ENCODE data around the gene NXPH1. TPM values are rescaled to one million over a fixed set of nuclear protein-coding genes. Genes with fewer than 3 reads are reported as not detected.

NXPH1 gene
- total and polyA plus RNA-seq, 7 experiments from 2014 or later = not detected

DNA sequence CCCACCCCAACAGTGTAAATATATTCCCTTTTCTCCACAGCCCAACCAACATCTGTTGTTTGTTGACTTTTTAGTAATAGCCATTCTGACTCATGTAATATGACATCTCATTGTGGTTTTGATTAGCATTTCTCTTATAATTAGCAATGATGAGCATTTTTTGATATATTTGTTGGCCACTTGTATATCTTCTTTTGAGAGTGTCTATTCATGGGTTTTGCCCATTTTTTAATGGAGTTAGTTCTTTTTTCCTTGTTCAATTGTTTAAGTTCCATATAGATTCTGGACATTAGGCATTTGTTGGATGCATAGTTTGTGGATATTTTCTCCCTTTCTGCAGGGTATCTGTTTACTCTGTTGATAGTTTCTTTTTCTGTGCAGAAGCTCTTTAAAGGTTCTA lies 340.1 kb downstream of the NXPH1 start:
- no peak for DNase-seq
- intact Hi-C loops (cut with micrococcal nuclease) = no loop called here
- POLR2A ChIA-PET = no interaction called here
- Histone ChIP-seq H3K27me3 (ENCODE audit: control insufficient read depth in 2 of 2, insufficient read depth in 2 of 2, low read length in 2 of 2) (no peaks in the 10 kb centered on the region), H3K4me3 (ENCODE audit: low read length) (no peak overlapping the region), H3K9me3 (ENCODE audit: control insufficient read depth in 2 of 3, low read length in 3 of 3) (no peaks in the 10 kb centered on the region), H3K36me3 (ENCODE audit: control insufficient read depth in 2 of 3, insufficient read depth in 3 of 3, low read length in 3 of 3) (no peaks in the 10 kb centered on the region), H3K4me1 (ENCODE audit: control insufficient read depth in 2 of 2, insufficient read depth in 2 of 2, low read length in 2 of 2) (no peaks in the 10 kb centered on the region), H3K27ac (ENCODE audit: low read depth, low read length) (no peak overlapping the region)
- Mint-ChIP-seq H3K9me3 (peaks cover 0 to 19% (median 5%) of the 10 kb centered on the region in 11 donors), H3K27ac (no peak overlapping the region), H3K36me3 (no peaks in the 10 kb centered on the region), H3K4me3 (no peak overlapping the region), H3K27me3 (no peaks in the 10 kb centered on the region), H3K4me1 (no peaks in the 10 kb centered on the region)
- ATAC-seq = no peak
- CTCF ChIA-PET = no interaction called here

DNA sequence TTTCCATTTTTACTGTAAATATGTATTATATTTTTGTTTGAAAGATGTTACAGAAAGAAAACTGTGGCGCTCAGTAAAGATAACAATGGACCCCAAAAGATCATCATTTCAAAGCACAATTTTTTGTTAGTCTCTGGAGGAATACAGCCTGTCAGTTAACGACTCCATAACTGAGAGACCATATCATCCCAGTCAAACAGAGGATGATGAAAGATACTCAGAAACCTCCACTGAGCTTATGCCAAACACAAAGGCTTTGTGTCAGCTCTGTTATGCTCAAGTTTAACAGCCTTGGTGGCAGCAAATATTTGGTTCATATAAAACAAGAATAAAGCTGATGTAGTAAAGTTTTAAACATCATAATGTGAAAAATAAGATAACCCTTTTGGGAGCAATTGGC lies 345.1 kb downstream of the NXPH1 start:
- H3K4me3 ChIP-seq (ENCODE audit: low read length) = no peak overlapping the region
- ChIA-PET CTCF (no interaction called here), POLR2A (no interaction called here)
- Mint-ChIP-seq H3K27ac (no peak overlapping the region), H3K27me3 (no peaks in the 10 kb centered on the region), H3K4me3 (no peak overlapping the region), H3K9me3 (peaks cover 0 to 15% (median 7%) of the 10 kb centered on the region in 11 donors), H3K36me3 (no peaks in the 10 kb centered on the region), H3K4me1 (no peaks in the 10 kb centered on the region)
- no peaks in the 10 kb centered on the region for H3K9me3 ChIP-seq (ENCODE audit: control insufficient read depth in 2 of 3, low read length in 3 of 3)
- H3K27ac ChIP-seq (ENCODE audit: low read depth, low read length) = no peak overlapping the region
- no peak for DNase-seq
- no peak for ATAC-seq
- no peaks in the 10 kb centered on the region for H3K36me3 ChIP-seq (ENCODE audit: control insufficient read depth in 2 of 3, insufficient read depth in 3 of 3, low read length in 3 of 3)
- no peaks in the 10 kb centered on the region for H3K27me3 ChIP-seq (ENCODE audit: control insufficient read depth in 2 of 2, insufficient read depth in 2 of 2, low read length in 2 of 2)
- intact Hi-C loops (cut with micrococcal nuclease) = no loop called here
- no peaks in the 10 kb centered on the region for H3K4me1 ChIP-seq (ENCODE audit: control insufficient read depth in 2 of 2, insufficient read depth in 2 of 2, low read length in 2 of 2)

DNA sequence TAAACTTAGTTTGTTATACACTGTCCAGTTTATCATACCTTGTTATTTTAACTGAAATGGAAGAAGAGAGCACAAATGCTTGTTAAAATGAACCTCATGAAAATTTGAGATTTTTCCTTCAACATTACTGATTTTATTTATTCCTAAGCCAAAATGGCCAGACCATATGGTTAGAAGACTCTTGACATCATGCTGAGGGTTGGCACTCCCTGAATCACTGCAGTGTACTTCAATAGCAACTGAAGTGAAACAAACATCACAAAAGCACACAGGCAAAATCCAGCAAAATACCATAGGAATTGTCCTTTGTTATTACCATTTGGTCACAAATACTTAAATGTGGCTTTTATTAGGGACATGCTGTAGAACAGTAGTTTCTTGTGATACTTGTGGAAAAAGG lies 347.8 kb downstream of the NXPH1 start:
- no peaks in the 10 kb centered on the region for H3K27me3 ChIP-seq (ENCODE audit: control insufficient read depth in 2 of 2, insufficient read depth in 2 of 2, low read length in 2 of 2)
- H3K27ac ChIP-seq (ENCODE audit: low read depth, low read length) = no peak overlapping the region
- H3K4me1 Mint-ChIP-seq = no peaks in the 10 kb centered on the region
- ChIA-PET POLR2A (no interaction called here), CTCF (no interaction called here)
- DNase-seq (no peak), ATAC-seq (no peak)
- no peaks in the 10 kb centered on the region for H3K4me1 ChIP-seq (ENCODE audit: control insufficient read depth in 2 of 2, insufficient read depth in 2 of 2, low read length in 2 of 2)
- H3K4me3 Mint-ChIP-seq = no peak overlapping the region
- no peaks in the 10 kb centered on the region for H3K27me3 Mint-ChIP-seq
- H3K27ac Mint-ChIP-seq = no peak overlapping the region
- no peaks in the 10 kb centered on the region for H3K36me3 Mint-ChIP-seq
- peaks cover 0 to 13% (median 4%) of the 10 kb centered on the region in 11 donors for H3K9me3 Mint-ChIP-seq
- no peaks in the 10 kb centered on the region for H3K36me3 ChIP-seq (ENCODE audit: control insufficient read depth in 2 of 3, insufficient read depth in 3 of 3, low read length in 3 of 3)
- no peaks in the 10 kb centered on the region for H3K9me3 ChIP-seq (ENCODE audit: control insufficient read depth in 2 of 3, low read length in 3 of 3)
- H3K4me3 ChIP-seq (ENCODE audit: low read length) = no peak overlapping the region
- intact Hi-C loops (cut with micrococcal nuclease) = no loop called here

DNA sequence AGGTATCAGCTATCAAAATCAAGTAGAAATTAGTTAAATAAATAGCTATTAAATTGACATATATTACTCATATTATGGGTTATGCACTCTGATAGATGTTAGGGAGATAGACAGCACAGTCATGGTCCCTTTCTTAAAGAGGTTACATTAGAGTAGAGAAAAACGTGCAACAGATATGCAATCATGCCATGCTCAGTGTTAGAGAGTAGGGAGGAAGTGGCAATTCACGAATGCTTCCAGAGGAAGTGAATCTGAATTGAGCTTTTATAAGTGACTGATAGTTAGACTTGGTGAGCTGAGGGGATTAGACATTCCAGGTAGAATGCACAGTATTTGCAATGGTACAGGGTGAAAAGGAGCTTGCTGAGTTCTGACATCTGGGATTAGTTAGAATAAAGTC lies 349.8 kb downstream of the NXPH1 start:
- Mint-ChIP-seq H3K9me3 (peaks cover 0 to 16% (median 5%) of the 10 kb centered on the region in 11 donors), H3K4me3 (no peak overlapping the region), H3K36me3 (no peaks in the 10 kb centered on the region), H3K27me3 (no peaks in the 10 kb centered on the region), H3K4me1 (no peaks in the 10 kb centered on the region), H3K27ac (no peak overlapping the region)
- DNase-seq (no peak), ATAC-seq (no peak)
- CTCF ChIA-PET = no interaction called here
- intact Hi-C loops (cut with micrococcal nuclease) = no loop called here
- Histone ChIP-seq H3K36me3 (ENCODE audit: control insufficient read depth in 2 of 3, insufficient read depth in 3 of 3, low read length in 3 of 3) (no peaks in the 10 kb centered on the region), H3K4me1 (ENCODE audit: control insufficient read depth in 2 of 2, insufficient read depth in 2 of 2, low read length in 2 of 2) (no peaks in the 10 kb centered on the region), H3K9me3 (ENCODE audit: control insufficient read depth in 2 of 3, low read length in 3 of 3) (no peaks in the 10 kb centered on the region), H3K27ac (ENCODE audit: low read depth, low read length) (no peak overlapping the region), H3K4me3 (ENCODE audit: low read length) (no peak overlapping the region), H3K27me3 (ENCODE audit: control insufficient read depth in 2 of 2, insufficient read depth in 2 of 2, low read length in 2 of 2) (no peaks in the 10 kb centered on the region)
- POLR2A ChIA-PET = no interaction called here

DNA sequence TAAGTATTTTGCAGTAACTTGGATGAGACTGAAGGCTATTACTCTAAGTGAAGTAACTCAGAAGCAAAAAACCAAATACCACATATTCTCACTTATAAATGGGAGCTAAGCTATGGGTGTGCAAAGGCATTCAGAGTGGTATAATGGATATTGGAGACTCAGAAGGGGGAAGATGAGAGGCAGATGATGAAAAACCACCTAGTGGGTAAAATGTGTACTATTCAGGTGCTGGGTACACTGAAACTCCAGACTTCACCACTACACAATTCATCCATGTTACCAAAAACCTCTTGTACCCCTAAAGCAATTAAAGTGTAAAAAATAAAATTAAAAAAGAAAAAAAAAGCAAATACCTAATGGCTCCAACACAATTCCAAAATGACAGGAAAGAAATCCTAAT lies 351.7 kb downstream of the NXPH1 start:
- Histone ChIP-seq H3K27me3 (ENCODE audit: control insufficient read depth in 2 of 2, insufficient read depth in 2 of 2, low read length in 2 of 2) (no peaks in the 10 kb centered on the region), H3K4me1 (ENCODE audit: control insufficient read depth in 2 of 2, insufficient read depth in 2 of 2, low read length in 2 of 2) (no peaks in the 10 kb centered on the region), H3K36me3 (ENCODE audit: control insufficient read depth in 2 of 3, insufficient read depth in 3 of 3, low read length in 3 of 3) (no peaks in the 10 kb centered on the region), H3K9me3 (ENCODE audit: control insufficient read depth in 2 of 3, low read length in 3 of 3) (no peaks in the 10 kb centered on the region), H3K4me3 (ENCODE audit: low read length) (no peak overlapping the region), H3K27ac (ENCODE audit: low read depth, low read length) (no peak overlapping the region)
- Mint-ChIP-seq H3K27ac (no peak overlapping the region), H3K36me3 (no peaks in the 10 kb centered on the region), H3K4me1 (no peaks in the 10 kb centered on the region), H3K4me3 (no peak overlapping the region), H3K9me3 (peaks cover 0 to 14% (median 6%) of the 10 kb centered on the region in 11 donors), H3K27me3 (no peaks in the 10 kb centered on the region)
- DNase-seq = no peak
- ChIA-PET POLR2A (no interaction called here), CTCF (no interaction called here)
- intact Hi-C loops (cut with micrococcal nuclease) = no loop called here
- no peak for ATAC-seq

DNA sequence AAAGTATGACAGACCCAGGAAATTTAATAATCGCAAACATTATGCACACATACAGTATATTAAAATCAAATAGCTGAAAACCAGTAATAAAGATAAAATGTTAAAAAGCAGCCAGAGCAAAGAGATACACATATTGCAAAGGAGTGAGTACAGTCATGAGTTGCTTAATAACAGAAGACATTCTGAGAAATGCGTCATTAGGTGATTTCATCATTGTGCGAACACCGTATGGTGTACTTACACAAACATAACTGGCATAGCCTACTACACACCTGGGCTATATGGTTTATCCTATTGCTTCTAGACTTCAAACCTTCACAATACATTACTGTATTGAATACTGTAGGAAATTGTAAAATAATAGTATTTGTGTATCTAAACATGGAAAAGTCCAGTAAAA lies 367.6 kb downstream of the NXPH1 start:
- Mint-ChIP-seq H3K4me3 (no peak overlapping the region), H3K27me3 (no peaks in the 10 kb centered on the region), H3K9me3 (peaks cover 0 to 26% (median 3%) of the 10 kb centered on the region in 11 donors), H3K27ac (no peak overlapping the region), H3K4me1 (no peaks in the 10 kb centered on the region), H3K36me3 (no peaks in the 10 kb centered on the region)
- no peak overlapping the region for H3K27ac ChIP-seq (ENCODE audit: low read depth, low read length)
- ATAC-seq (no peak), DNase-seq (no peak)
- no peaks in the 10 kb centered on the region for H3K27me3 ChIP-seq (ENCODE audit: control insufficient read depth in 2 of 2, insufficient read depth in 2 of 2, low read length in 2 of 2)
- no peaks in the 10 kb centered on the region for H3K9me3 ChIP-seq (ENCODE audit: control insufficient read depth in 2 of 3, low read length in 3 of 3)
- POLR2A ChIA-PET = no interaction called here
- CTCF ChIA-PET = no interaction called here
- H3K36me3 ChIP-seq (ENCODE audit: control insufficient read depth in 2 of 3, insufficient read depth in 3 of 3, low read length in 3 of 3) = no peaks in the 10 kb centered on the region
- intact Hi-C loops (cut with micrococcal nuclease) = no loop called here
- no peak overlapping the region for H3K4me3 ChIP-seq (ENCODE audit: low read length)
- H3K4me1 ChIP-seq (ENCODE audit: control insufficient read depth in 2 of 2, insufficient read depth in 2 of 2, low read length in 2 of 2) = no peaks in the 10 kb centered on the region

Measured in naive thymus-derived CD4-positive, alpha-beta T cell (primary cell).